ENCODE results near the gene KRTAP4-2.

- TF ChIP-seq EZH2 (IDR thresholded peaks at IDR 0.05) (no peak), POLR2AphosphoS5 (IDR thresholded peaks at IDR 0.05; ENCODE audit: borderline replicate concordance, low read depth, low read length) (no peak)
Measured at GRCh38 chr17:41212524-41213169, 34.6 kb upstream of the KRTAP4-2 start.

Measured in SK-N-MC (cell line).